ENCODE data around the gene TNRC6A. TPM values are rescaled to one million over a fixed set of nuclear protein-coding genes. Genes with fewer than 3 reads are reported as not detected.

The TNRC6A gene
- total and polyA plus RNA-seq, 2 experiments from 2014 or later: 93.1 to 124 TPM

- no peaks in the 10 kb centered on the region for H3K36me3 ChIP-seq (ENCODE audit: insufficient read depth)
- peaks cover 11% of the 10 kb centered on the region for H3K4me1 Mint-ChIP-seq
- DNase-seq (ENCODE audit: low spot score): peak; percentile 64
Measured at GRCh38 chr16:24700549-24701392, 28.7 kb upstream of the TNRC6A start.

More at GRCh38 chr16:24700549-24701392, 28.7 kb upstream of the TNRC6A start:
- Histone ChIP-seq H2AFZ (peak overlapping the region; percentile 73), H3F3A (replicated peaks; ENCODE audit: low read depth) (no peaks in the 10 kb centered on the region), H3K4me3 (no peak overlapping the region), H4K20me1 (replicated peaks; ENCODE audit: insufficient read depth) (no peaks in the 10 kb centered on the region), H3K27ac (ENCODE audit: low read depth) (no peak overlapping the region), H3K27me3 (ENCODE audit: insufficient read depth) (no peaks in the 10 kb centered on the region), H3K79me2 (replicated peaks; ENCODE audit: insufficient read depth) (no peaks in the 10 kb centered on the region), H3K9me2 (ENCODE audit: insufficient read depth) (no peaks in the 10 kb centered on the region), H3K4me1 (ENCODE audit: insufficient read depth) (peaks cover 6% of the 10 kb centered on the region; the same call in 1 of the 2 replicates), H3K4me2 (no peak overlapping the region)
- Mint-ChIP-seq H3K4me3 (no peak overlapping the region), H3K36me3 (ENCODE audit: low read depth) (no peaks in the 10 kb centered on the region), H3K27me3 (ENCODE audit: insufficient read depth, low read depth, poor library complexity) (peaks cover 6% of the 10 kb centered on the region), H3K27ac (peak overlapping the region; percentile 74), H3K9me3 (no peaks in the 10 kb centered on the region)
- TF ChIP-seq REST (IDR thresholded peaks at IDR 0.05; ENCODE audit: unreplicated experiment) (no peak), CTCF (conservative IDR thresholded peaks at IDR 0.05; ENCODE audit: low read depth in 2 of 2) (peak; percentile 16 to 45; a peak in 3 of 4 replicates), ZNF462 (CRISPR knock-in tag; IDR thresholded peaks at IDR 0.05) (no peak)
- peak; percentile 97 for ATAC-seq
